NCI-H2227 treated with DMSO at 0.1 percent for 48 hours (cell line): Measurements from ENCODE around the gene FBLN2.

Experiments used
- DNase-seq: peaks from one replicate; lab custom pipeline; 2025; lab: John Stamatoyannopoulos, UW

The FBLN2 gene

DNA sequence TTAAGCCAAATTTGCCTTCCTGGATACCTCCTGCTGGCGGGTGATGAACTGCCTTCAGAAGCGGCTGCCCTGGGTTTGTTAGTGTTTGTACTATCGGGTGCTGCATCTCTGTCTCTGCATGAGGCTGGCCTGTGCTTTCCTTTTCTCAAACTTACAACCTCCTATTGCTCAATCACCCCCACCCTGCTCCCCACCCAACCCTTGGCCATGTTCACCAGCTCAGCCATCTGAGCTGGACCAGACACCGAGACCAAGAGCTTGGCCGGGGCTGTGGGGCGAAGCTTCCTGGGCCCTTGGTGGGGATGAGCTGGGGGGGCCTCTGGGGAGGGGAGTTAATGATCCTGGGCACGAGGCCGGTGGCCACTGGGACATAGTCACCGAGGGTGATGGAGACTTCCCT lies 16.8 kb upstream of the FBLN2 start:
- no peak for DNase-seq

GRCh38 chr3:13532631-13533030 lies 16.3 kb upstream of the FBLN2 start:
- no peak for DNase-seq

DNA sequence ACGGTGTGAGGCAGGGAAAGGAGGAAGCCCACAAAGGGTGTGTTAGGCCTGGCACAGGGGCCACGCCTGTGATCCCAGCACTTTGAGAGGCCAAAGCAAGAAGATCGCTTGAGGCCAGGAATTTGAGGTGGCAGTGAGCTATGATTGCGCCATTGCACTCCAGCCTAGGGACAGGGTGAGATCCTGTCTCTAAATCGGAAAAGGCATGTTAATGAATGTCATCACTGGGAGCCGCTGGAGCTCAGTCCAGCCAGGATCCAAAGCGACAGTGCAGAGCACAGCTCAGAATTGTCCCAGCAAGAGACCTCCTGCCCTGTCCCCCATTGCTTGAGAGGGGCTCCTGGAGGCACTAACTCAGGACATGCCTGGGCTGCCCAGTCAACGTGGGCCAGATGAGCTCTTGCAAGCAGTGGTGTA lies 15.0 kb upstream of the FBLN2 start:
- DNase-seq, result no peak

GRCh38 chr3:13535526-13535875 lies 13.4 kb upstream of the FBLN2 start:
- no peak for DNase-seq

DNA sequence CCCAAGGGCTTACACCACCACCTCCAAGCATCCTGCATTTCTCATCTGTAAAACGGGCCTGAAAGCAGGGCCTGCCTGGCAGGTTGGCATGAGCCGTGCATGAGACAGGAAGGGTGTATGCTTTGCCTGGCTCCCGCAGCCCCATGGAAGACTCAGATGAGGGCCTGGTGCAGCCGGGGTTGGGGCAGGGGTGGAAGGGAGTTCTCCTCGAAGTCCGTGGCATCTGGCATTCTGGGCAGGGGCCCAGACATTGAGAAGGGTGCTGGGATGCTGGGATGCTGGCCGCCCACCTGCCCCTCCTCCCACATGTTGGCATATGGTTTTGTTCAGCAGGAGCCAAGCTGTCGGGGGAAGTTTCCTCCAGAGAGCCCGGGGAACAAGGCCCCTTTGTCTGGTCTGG lies 13.0 kb upstream of the FBLN2 start:
- no peak for DNase-seq

DNA sequence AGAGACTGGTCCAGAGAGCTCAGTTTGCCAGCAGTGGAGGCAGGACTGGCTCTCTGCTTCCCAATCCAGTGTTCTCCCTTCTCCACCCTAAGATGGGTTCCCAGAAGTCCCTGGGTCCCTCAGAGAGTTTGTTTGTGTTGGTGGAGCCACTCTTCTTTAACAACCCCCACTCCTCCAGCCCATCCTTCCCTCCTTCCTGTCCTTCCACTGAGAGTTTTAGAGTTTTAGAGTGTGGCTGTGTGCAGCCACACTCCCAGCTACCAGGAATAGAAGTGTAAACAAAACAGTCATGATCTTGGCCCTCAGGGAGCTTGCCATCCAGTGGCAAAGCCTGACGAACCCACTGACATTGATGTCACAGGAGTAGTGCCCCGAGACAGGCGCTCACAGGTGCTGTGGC lies 12.5 kb upstream of the FBLN2 start:
- DNase-seq, result no peak

- no peak for DNase-seq
Measured at GRCh38 chr3:13536832-13537231, 12.1 kb upstream of the FBLN2 start.

GRCh38 chr3:13537244-13537908 lies 11.5 kb upstream of the FBLN2 start:
- DNase-seq, result no peak

DNA sequence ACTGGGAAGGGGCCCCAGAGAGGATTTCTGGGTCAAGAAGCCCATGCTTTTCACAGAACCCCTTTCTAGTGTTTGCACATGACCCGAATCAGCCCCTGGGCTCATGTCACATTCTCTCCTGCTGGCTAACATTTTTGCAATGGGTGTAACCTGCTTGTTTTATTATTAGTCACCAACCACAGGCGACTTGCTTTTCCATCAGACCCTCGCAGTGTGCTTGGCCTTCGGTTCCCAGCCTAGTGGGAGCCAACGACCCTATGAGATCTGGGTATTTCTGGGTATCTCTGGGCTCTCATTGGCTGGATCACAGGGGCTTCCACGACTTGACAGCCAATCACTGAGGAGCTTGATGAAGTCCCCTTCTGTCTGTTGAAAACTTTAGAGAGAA lies 11.0 kb upstream of the FBLN2 start:
- no peak for DNase-seq

DNA sequence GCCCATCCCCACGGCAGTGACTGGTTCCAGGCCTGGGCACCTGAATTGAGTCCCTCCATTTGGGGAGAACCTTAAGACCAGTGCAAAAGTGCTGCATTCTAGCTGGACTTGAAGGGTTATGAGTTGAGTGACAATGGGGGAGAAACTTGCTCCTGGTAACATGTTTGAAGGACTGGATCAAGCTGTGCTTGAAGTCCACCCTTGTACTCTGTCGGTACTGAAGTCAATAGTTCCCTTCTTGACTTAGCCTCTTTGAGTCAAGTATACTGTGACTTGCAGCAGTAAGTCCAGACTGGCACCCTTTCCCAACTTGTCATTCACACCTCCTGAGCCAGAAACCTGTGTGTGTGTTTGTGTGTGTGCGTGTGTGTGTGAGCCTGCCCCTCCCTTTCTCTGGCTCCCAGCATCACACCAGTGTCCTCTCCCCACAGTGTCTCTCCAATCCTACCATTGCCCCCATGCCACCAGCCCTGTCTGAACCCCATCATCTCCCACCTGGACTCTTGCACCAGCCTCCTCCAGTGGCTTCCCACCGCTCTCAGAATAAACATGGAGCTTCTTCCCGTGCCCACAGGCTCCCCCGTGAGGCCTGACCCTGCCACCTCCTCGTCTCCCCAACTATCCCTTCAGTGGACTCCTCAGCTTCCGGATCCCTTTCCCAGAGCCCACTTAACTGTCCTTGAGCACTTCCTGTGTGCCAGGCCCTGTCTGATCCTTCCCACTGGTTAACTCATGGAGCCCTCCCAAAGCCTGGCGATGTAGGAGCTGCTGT lies 10.2 kb upstream of the FBLN2 start:
- DNase-seq, result no peak

GRCh38 chr3:13539292-13539638 lies 9.7 kb upstream of the FBLN2 start:
- DNase-seq, result no peak

GRCh38 chr3:13539671-13540070 lies 9.3 kb upstream of the FBLN2 start:
- no peak for DNase-seq

DNA sequence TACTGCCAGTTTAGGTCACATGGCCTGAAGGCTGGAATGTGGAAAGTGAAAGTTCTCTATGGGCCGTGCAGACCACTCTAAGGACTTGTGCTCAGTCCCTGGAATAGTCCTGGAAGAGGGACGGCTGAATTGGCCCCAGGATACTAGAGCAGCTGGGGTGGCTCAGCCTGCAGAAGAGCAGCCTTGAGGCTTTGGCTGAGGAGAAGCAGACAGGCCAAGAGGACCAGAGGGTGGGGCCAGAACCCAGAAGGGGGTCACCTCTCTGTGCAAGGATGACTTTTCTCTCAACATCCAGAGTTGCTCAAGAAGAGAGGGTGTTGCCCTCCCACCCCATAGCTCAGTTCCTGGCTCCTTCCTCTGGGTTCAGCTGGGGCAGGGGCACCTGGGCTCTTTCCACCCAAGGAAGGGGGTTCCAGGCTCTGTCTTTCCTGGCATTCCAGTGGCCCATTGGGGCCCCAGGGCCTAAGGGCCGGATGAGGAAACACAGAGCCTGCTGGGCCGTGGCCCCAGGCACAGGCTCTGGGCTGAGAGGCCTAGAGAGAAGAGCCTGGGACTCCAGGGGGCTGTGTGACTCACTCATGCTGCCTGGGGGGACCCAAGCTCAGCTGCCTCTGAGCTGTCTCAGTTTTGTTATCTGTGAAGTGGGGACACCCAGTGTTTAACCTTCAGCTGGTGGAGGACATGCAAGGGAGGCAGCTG lies 8.5 kb upstream of the FBLN2 start:
- DNase-seq, result no peak

DNA sequence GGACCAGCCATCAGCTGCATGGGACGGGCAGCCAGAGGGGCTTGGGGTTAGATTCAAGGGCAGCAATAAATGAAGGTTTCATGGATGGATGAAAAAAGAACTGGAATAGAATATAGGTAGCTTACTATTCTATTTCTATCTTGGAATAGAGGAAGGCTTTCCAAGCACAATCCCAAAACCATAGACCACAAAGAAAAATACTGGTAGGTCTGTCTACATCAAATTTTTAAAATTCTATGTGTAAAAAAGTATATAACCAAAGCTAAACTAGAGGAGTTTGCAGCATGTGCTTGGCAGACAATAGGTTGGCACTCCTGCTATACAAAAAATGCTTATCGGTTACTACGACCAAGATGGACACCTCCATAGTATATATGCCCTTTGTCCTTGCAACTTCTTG lies 7.2 kb upstream of the FBLN2 start:
- no peak for DNase-seq

DNA sequence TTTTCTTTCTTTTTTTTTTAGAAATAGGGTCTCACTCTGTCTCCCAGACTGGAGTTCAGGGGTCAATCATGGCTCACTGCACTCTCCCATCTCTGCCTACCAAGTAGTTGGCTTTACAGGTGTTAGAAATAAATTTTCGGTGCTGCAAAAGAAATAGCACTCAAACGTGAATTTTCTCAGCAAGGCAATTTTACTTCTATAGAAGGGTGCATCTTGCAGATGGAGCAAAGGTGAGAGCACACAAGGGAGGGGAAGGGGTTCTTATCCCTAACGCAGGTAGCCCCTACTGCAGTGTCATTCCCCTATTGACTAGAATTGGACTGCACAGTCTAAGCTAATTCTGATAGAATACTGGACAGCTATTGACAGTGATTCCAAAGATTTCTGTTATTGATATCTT lies 6.8 kb upstream of the FBLN2 start:
- DNase-seq, result no peak

DNA sequence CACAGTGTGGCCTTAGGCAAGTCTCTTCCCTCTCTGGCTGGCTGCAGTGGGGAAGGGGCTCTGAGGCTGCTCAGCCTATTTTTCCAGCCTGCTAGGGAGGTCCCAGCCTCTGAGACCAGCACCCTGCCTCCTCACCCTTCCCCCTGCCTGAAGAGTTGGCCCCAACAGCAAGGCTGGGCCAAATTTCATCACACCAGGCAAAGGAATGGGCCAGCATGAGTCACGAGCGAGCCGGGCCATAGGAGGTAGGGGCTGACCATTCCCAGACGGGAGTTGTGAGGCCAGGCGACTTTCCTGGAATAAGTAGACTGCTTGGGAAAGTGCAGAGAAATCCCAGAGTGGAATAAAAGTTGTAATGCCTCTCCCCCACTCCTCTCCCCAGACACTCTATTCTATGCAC lies 5.7 kb upstream of the FBLN2 start:
- no peak for DNase-seq

DNA sequence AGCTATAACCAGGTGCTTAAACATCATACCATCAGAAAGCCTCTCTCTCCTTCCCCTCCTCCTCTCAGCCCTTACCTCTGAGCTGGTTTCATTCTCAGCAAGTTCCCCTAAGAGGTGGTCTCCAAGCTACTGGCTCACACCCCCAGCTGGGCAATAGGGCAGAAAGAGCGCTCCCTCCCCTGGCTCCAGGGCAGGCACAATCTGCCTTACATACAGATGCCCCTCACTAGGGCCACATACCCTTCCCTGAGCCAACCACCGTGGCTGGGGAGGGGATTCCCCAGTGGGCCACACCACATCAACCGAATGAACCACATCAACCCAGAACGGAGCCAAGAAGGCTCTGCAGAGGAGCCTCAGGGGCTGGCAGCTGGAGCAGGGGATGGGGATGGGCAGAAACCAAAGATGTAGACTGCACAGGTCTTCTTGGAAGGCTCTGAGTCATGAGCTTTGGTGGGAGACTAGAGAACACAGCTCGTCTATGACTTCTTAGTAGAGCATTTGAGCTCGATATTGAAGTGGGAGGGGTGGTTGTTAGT lies 4.6 kb upstream of the FBLN2 start:
- DNase-seq, result no peak

GRCh38 chr3:13544951-13545651 lies 3.8 kb upstream of the FBLN2 start:
- DNase-seq, result no peak

- no peak for DNase-seq
Measured at GRCh38 chr3:13545952-13546454, 2.9 kb upstream of the FBLN2 start.

DNA sequence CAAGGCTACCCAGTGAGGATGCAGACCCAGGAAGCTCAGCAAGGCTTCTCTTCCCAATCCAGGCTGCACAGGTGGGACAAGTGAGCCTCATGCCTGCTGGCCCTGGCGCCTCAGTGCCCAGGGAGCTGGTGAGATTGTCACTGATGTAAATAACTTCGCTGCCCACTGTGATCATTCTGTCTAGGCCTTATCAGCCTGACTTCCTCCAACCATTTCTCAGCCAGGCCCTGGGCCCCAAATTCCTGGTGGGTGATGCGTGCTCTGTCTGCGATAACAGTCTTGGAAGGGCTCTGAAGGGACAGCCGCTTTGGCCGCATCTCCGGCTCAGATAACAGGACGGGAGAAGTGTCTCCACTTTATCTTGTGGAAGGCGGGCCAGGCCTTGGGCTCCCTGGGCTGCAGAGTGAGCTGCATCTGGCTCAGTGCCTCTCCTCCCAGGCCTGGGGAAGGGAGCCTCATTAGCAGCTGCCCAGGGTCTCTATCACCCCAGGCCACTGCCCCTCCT lies 2.2 kb upstream of the FBLN2 start:
- no peak for DNase-seq

- no peak for DNase-seq
Measured at GRCh38 chr3:13547591-13548371, 1.1 kb upstream of the FBLN2 start.
